IPS DF 4.7 (cell line): Measurements from ENCODE around the gene OPTC.
"Not testable (repeated sequence)": the region's sequence is repeated elsewhere in the genome, so short reads cannot be mapped to it uniquely, and the experiment has no call there.

Experiments
- DNase-seq: peaks from one replicate; pipeline ENCODE4 v3.0.0-alpha.2; 2013; ENCODE audit warnings: low spot score; ENCODE audit errors: extremely low read depth

OPTC gene

GRCh38 chr1:203493901-203494300 lies at the start of gene OPTC:
OPTC (plus strand) TSS chr1:203494153; CDS start chr1:203496006, 1,853 bp downstream.
- DNase-seq: no peak

GRCh38 chr1:203444171-203444576 lies 49.8 kb upstream of the OPTC start:
- no peak for DNase-seq

- no peak for DNase-seq
These were observed 46.8 kb upstream of the OPTC start for GRCh38 chr1:203447151-203447550.

GRCh38 chr1:203447598-203447997 lies 46.4 kb upstream of the OPTC start:
- DNase-seq: not testable (repeated sequence)

- DNase-seq: no peak
These were observed 45.4 kb upstream of the OPTC start for GRCh38 chr1:203448521-203449061.

GRCh38 chr1:203450001-203450400 lies 44.0 kb upstream of the OPTC start:
- DNase-seq: no peak

- no peak for DNase-seq
These were observed 43.3 kb upstream of the OPTC start for GRCh38 chr1:203450479-203451149.

GRCh38 chr1:203451836-203452784 lies 41.8 kb upstream of the OPTC start:
- no peak for DNase-seq

- no peak for DNase-seq
These were observed 40.9 kb upstream of the OPTC start for GRCh38 chr1:203453016-203453415.

- no peak for DNase-seq
These were observed 40.3 kb upstream of the OPTC start for GRCh38 chr1:203453616-203454015.

- no peak for DNase-seq
These were observed 38.9 kb upstream of the OPTC start for GRCh38 chr1:203454986-203455471.

- no peak for DNase-seq
These were observed 38.2 kb upstream of the OPTC start for GRCh38 chr1:203455706-203456105.

- DNase-seq: no peak
These were observed 37.4 kb upstream of the OPTC start for GRCh38 chr1:203456577-203456976.

GRCh38 chr1:203458078-203458477 lies 35.9 kb upstream of the OPTC start:
- no peak for DNase-seq

- DNase-seq: no peak
These were observed 34.2 kb upstream of the OPTC start for GRCh38 chr1:203459671-203460201.

GRCh38 chr1:203461717-203462116 lies 32.2 kb upstream of the OPTC start:
- DNase-seq: no peak

- DNase-seq: no peak
These were observed 31.8 kb upstream of the OPTC start for GRCh38 chr1:203462143-203462542.

- DNase-seq: no peak
These were observed 31.1 kb upstream of the OPTC start for GRCh38 chr1:203462878-203463277.

GRCh38 chr1:203463469-203464062 lies 30.4 kb upstream of the OPTC start:
- no peak for DNase-seq

- no peak for DNase-seq
These were observed 29.7 kb upstream of the OPTC start for GRCh38 chr1:203464226-203464625.

GRCh38 chr1:203464743-203465142 lies 29.2 kb upstream of the OPTC start:
- DNase-seq: no peak
